HG02642 (cell line): ENCODE data around the gene OR7C1.
"Not testable (repeated sequence)": the region's sequence is repeated elsewhere in the genome, so short reads cannot be mapped to it uniquely, and the experiment has no call there.

Experiments
- ATAC-seq: cut with Tn5 transposase; IDR thresholded peaks from one replicate; pipeline ENCODE4 v1.9.1; 2021; ENCODE audit warnings: mild to moderate bottlenecking; ENCODE audit not compliant: unreplicated experiment, poor library complexity

Gene OR7C1

GRCh38 chr19:14785102-14785793 lies 49.7 kb downstream of the OR7C1 start:
- ATAC-seq = not testable (repeated sequence)

DNA sequence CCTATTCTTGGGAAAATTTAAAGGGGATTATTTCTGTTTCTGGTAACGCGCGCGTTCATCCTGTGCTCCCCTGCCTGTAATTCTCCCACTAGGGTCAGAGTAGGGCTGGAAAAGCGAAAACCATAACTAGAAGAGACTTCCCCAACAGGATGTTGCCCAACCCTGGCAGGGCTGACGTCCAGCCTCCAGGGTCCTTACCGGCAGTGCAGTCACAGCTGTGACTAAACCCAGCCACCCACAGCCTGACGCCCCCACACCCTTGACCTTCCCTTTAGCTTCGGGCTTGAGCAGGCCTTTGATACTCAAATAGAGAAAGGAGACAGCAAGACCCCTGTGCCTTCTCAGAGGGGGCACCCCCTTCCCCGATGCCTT lies 50.3 kb downstream of the OR7C1 start:
- ATAC-seq = not testable (repeated sequence)

GRCh38 chr19:14783410-14783998 lies 51.5 kb downstream of the OR7C1 start:
- not testable (repeated sequence) for ATAC-seq

DNA sequence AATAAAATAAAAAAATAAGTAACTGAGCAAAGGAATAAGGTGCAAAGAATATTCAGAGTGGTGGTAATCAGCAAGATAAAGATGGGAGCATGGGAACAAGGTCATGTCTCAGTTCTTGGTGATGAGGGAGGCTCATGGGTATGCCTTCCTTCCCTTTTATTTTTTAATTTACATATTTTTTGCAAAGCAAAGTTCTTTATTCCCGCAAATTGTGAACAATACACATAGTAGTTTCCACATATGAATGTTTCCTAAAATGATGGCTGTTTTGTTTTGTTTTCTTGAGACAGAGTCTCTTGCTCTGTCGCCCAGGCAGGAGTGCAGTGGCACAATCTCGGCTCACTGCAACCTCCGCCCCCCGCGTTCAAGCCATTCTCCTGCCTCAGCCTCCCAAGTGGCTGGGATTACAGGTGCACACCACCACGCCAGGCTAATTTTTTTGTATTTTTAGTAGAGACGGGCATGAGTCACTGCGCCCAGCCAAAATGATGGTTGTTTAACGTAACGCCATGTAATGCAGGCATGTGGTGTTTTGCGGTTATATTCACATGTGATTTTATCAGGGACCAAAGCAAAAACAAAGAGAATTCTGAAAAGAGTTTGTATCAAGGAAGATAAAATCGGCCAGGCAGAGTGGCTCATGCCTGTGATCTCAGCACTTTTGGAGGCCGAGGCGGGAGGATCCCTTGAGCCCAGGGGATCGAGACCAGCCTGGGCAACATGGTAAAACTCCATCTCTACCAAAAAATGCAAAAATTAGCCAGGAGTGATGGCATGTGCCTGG lies 52.2 kb downstream of the OR7C1 start:
- no peak for ATAC-seq

- not testable (repeated sequence) for ATAC-seq
Observed at GRCh38 chr19:14781713-14782536, 53.1 kb downstream of the OR7C1 start.

DNA sequence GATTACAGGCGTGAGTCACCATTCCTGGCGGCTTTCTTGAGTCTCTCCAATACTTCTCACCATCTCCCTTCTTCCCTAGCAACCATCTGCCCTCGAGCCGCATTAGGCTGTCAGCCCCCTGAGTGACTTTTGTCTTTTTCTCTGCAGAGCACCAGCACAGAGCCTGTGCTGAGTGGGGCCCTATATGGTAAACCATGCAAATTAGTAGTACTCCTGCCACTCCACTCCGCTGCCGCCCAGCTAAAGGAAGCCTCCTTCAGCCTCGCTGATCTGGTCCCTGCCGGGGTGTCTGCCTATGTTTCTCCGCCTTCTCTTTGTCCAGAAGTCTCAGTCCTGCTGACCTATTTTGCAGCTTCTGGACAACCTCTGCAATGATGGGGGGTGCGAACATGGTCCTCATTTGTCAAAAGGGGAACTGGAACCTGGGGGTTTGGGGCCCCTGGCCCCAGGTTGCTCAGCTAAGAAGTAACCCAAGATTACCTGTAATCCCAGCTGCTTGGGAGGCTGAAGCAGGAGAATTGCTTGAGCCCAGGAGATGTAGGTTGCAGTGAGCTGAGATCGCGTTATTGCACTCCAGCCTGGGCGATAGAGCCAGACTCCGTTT lies 54.3 kb downstream of the OR7C1 start:
- not testable (repeated sequence) for ATAC-seq

DNA sequence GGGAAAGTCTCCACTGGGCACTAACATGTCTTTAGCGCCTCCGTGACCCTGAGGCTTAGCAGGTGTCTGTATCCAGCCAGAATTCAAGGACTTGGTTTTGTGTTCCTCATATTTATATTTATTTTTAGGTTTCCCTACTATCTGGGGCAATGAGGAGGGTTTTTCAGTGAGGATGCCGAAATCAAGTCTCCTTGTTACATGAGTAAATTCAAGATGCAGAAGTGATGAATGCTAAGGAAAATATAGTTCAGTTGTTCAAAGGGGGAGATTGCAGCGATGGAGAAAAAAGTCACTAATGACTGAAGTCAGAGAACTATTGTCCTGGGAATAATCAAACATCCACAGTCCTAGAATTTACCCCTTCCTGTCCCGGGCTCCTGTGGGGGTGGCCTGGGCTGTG lies 55.8 kb downstream of the OR7C1 start:
- no peak for ATAC-seq

DNA sequence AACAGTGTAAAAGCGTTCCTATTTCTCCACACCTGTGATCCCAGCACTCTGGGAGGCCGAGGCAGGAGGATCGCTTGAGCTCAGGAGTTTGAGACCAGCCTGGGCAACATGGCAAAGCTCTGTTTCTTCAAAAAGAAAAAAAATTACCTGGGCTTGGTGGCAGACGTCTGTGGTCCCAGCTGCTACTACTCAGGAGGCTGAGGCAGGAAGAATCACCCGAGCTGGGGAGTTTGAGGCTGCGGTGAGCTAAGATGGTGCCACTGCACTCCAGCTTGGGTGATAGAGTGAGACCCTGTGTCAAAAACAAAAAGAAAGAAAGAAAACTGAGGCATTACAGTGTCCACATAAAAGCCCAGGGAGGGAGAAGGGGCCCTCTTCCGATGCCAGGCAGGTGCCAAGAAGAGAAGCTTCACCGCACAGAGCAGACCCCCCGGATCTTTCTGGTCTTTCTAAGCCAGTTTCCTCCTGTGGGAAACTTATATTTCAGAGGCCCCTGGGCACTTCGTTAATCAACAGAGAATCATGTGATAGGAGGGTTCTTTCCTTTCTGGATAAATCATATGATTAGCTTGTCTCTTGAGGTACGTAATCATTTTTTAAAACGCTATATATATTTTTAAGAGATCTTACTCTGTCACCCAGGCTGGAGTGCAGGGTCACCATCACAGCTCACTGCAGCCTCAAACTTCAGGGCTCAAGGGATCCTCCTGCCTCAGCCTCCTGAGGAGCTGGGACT lies 56.7 kb downstream of the OR7C1 start, which contains the start of gene ADGRE2:
Gene ADGRE2, minus strand, starts transcription at position 451 of the 736 bp plus-strand sequence. CDS start 1,804 bp downstream, outside the sequence.
- ATAC-seq = not testable (repeated sequence)

GRCh38 chr19:14777645-14778044 lies 57.3 kb downstream of the OR7C1 start:
- ATAC-seq = not testable (repeated sequence)

- no peak for ATAC-seq
Observed at GRCh38 chr19:14775869-14776586, 59.0 kb downstream of the OR7C1 start.

DNA sequence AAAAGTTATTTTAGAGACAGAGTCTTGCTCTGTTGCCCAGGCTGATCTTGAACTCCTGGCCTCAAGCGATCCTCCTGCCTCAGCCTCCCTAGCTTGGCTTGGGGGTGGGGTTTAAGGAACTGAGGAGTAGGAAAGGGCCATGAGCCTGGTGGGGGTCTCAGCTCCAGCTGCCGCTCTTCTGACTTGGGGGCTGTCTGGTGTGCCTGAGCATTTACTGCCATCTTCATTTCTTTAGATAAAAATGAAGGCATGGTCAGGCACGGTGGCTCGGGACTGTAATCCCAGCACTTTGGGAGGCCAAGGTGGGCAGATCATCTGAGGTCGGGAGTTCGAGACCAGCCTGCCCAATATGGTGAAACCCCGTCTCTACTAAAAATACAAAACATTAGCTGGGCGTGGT lies 59.7 kb downstream of the OR7C1 start:
- not testable (repeated sequence) for ATAC-seq

- ATAC-seq = no peak
Observed at GRCh38 chr19:14774373-14774772, 60.6 kb downstream of the OR7C1 start.

GRCh38 chr19:14773722-14774121 lies 61.3 kb downstream of the OR7C1 start:
- not testable (repeated sequence) for ATAC-seq

- no peak for ATAC-seq
Observed at GRCh38 chr19:14772995-14773394, 62.0 kb downstream of the OR7C1 start.

GRCh38 chr19:14772467-14772866 lies 62.5 kb downstream of the OR7C1 start:
- no peak for ATAC-seq

DNA sequence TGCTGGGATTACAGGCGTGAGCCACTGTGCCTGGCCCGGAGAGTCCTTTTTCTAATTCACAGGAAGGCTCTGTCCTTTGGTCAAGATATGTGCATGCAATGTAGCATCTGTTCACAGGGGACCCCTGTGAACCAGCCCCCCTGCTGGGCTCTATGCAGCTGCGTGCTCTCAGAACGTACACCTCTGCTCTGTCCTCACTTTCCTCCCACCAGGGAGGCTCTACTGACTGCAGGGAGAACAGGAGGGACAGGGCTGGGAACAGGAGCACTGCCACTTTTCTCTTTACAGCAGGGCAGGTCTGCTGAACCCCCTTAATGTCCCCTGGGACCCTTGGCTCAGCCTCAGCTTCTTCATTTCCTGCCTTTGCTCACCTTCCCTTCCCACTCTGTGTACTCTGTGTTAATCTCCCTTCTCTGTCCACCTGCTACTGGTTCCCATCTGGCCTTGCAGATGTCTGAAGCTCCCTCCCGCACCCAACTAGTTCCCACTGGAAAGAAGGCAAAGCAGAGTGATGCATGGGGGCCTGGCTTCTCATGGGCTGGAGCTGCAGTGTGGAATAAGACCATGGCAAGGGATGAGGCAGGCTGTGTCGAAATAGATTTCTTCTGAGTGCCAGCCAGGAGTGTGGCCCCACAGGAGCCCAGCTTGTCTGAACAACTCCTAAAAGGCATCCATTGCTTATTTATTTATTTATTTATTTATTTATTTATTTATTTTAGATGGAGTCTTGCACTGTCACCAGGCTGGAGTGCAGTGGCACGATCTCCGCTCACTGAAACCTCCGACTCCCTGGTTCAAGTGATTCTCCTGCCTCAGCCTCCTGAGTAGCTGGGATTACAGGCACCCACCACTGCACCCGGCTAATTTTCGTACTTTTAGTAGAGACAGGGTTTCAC lies 63.8 kb downstream of the OR7C1 start:
- no peak for ATAC-seq

GRCh38 chr19:14770136-14770535 lies 64.8 kb downstream of the OR7C1 start:
- no peak for ATAC-seq

DNA sequence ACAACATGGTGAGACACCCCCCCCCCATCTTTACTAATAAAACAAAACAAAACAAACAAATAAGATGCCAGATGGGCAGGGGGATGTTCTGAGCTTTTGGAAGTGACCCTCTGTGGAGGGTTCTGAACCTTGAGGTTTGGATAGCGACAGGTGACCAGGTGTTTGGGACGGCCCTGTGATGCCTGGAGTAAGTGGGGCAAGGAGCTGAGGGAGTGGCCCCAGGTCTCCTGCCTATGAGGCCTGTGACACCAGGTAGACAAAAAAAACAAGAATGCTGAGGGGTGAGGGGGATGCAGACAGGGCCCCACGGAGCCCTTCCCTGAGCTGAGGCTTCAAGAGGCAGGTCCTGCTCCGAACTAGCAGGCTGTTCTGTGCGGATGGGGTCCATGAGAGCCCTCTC lies 65.8 kb downstream of the OR7C1 start:
- ATAC-seq = no peak
